Activated CD4-positive, alpha-beta memory T cell treated with anti-CD3 and anti-CD28 coated beads, Interleukin-2, amount 10 ng/mL, durations not matched to agents 7 days and 5 days (primary cell): ENCODE results near the gene PPP1R9A. TPM values are rescaled to one million over a fixed set of nuclear protein-coding genes. Genes with fewer than 3 reads are reported as not detected.

Source experiments
- CTCF ChIA-PET: fragments of 350-600 bp; sonication (Branson Sonifier 250); formaldehyde crosslinking; loops from one replicate; lab custom pipeline; 2021; ENCODE audit warnings: antibody characterized with exemption, inconsistent platforms; lab: Charles Lee
- POLR2A ChIA-PET: fragments of 350-600 bp; sonication (Branson Sonifier 250); formaldehyde crosslinking; loops from one replicate; lab custom pipeline; 2021; ENCODE audit warnings: antibody characterized with exemption; lab: Charles Lee
- DNase-seq: peaks from one replicate; pipeline ENCODE4 v3.0.0-alpha.2; 2020
- H3K27ac Mint-ChIP-seq: one replicate; pipeline ENCODE4 v1.8.0; 2021; ENCODE audit warnings: mild to moderate bottlenecking, mixed read lengths
- H3K27me3 Mint-ChIP-seq: one replicate; pipeline ENCODE4 v1.8.0; 2021; ENCODE audit warnings: mixed read lengths
- H3K36me3 Mint-ChIP-seq: one replicate; pipeline ENCODE4 v1.8.0; 2021; ENCODE audit warnings: low read depth, mixed read lengths
- H3K4me1 Mint-ChIP-seq: one replicate; pipeline ENCODE4 v1.8.0; 2021; ENCODE audit warnings: mixed read lengths
- H3K4me3 Mint-ChIP-seq: one replicate; pipeline ENCODE4 v1.8.0; 2021; ENCODE audit warnings: mild to moderate bottlenecking, mixed read lengths
- H3K9me3 Mint-ChIP-seq: one replicate; pipeline ENCODE4 v1.8.0; 2021; ENCODE audit warnings: mixed read lengths
- total RNA-seq, 2 experiments: library from RNA; stranded (reverse); gene quantifications; one replicate each; pipeline ENCODE4 v1.2.3, GENCODE V29; 2021

PPP1R9A gene
- total RNA-seq, 2 experiments from 2014 or later = not detected

- no peak overlapping the region for H3K27ac Mint-ChIP-seq
- H3K36me3 Mint-ChIP-seq = no peaks in the 10 kb centered on the region
- no peaks in the 10 kb centered on the region for H3K9me3 Mint-ChIP-seq
- no peak for DNase-seq
- CTCF ChIA-PET = no interaction called here
- no peak overlapping the region for H3K4me3 Mint-ChIP-seq
- no peaks in the 10 kb centered on the region for H3K27me3 Mint-ChIP-seq
- no peaks in the 10 kb centered on the region for H3K4me1 Mint-ChIP-seq
- POLR2A ChIA-PET = no interaction called here
Measured at GRCh38 chr7:94897541-94897940, 9.9 kb upstream of the PPP1R9A start.

GRCh38 chr7:94898340-94898739, 9.1 kb upstream of the PPP1R9A start:
- POLR2A ChIA-PET = no interaction called here

DNA sequence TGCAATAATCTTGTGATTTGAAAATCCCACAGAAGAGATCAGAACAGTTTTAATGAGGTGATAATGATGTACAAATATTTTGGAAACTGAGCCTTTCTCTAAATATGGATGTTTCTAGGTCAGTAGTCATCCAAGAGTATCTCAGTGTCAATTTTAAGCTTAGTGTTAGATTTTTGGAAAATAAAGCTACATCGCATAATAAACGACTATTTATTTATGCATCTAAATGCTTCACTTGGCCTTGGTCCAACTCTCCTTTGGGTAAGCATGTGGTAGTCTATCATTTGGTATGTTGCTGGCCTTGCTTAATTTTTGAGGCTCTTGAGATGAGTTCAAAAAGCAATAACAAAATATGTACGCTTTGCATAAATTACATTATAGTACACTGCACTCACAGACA, 5.4 kb upstream of the PPP1R9A start:
- ChIA-PET CTCF (no interaction called here), POLR2A (no interaction called here)
- Mint-ChIP-seq H3K27me3 (peaks cover 12% of the 10 kb centered on the region), H3K4me1 (no peaks in the 10 kb centered on the region), H3K36me3 (no peaks in the 10 kb centered on the region), H3K4me3 (no peak overlapping the region), H3K27ac (no peak overlapping the region), H3K9me3 (no peaks in the 10 kb centered on the region)
- no peak for DNase-seq

More at GRCh38 chr7:94898340-94898739, 9.1 kb upstream of the PPP1R9A start:
- H3K36me3 Mint-ChIP-seq = no peaks in the 10 kb centered on the region
- no peaks in the 10 kb centered on the region for H3K27me3 Mint-ChIP-seq
- no peak overlapping the region for H3K4me3 Mint-ChIP-seq
- DNase-seq = no peak
- H3K9me3 Mint-ChIP-seq = no peaks in the 10 kb centered on the region
- H3K4me1 Mint-ChIP-seq = no peaks in the 10 kb centered on the region
- no peak overlapping the region for H3K27ac Mint-ChIP-seq
- CTCF ChIA-PET = no interaction called here

- H3K9me3 Mint-ChIP-seq = no peaks in the 10 kb centered on the region
- H3K36me3 Mint-ChIP-seq = no peaks in the 10 kb centered on the region
- ChIA-PET POLR2A (no interaction called here), CTCF (no interaction called here)
- peaks cover 2% of the 10 kb centered on the region for H3K4me1 Mint-ChIP-seq
- no peak overlapping the region for H3K27ac Mint-ChIP-seq
- H3K4me3 Mint-ChIP-seq = no peak overlapping the region
- H3K27me3 Mint-ChIP-seq = peaks cover 26% of the 10 kb centered on the region
- no peak for DNase-seq
Measured at GRCh38 chr7:94903971-94904370, 3.4 kb upstream of the PPP1R9A start.

- Mint-ChIP-seq H3K36me3 (no peaks in the 10 kb centered on the region), H3K9me3 (no peaks in the 10 kb centered on the region), H3K4me3 (no peak overlapping the region), H3K27ac (no peak overlapping the region), H3K27me3 (peaks cover 36% of the 10 kb centered on the region), H3K4me1 (peaks cover 2% of the 10 kb centered on the region)
- DNase-seq = no peak
- ChIA-PET CTCF (no interaction called here), POLR2A (no interaction called here)
Measured at GRCh38 chr7:94904982-94905381, 2.4 kb upstream of the PPP1R9A start.

DNA sequence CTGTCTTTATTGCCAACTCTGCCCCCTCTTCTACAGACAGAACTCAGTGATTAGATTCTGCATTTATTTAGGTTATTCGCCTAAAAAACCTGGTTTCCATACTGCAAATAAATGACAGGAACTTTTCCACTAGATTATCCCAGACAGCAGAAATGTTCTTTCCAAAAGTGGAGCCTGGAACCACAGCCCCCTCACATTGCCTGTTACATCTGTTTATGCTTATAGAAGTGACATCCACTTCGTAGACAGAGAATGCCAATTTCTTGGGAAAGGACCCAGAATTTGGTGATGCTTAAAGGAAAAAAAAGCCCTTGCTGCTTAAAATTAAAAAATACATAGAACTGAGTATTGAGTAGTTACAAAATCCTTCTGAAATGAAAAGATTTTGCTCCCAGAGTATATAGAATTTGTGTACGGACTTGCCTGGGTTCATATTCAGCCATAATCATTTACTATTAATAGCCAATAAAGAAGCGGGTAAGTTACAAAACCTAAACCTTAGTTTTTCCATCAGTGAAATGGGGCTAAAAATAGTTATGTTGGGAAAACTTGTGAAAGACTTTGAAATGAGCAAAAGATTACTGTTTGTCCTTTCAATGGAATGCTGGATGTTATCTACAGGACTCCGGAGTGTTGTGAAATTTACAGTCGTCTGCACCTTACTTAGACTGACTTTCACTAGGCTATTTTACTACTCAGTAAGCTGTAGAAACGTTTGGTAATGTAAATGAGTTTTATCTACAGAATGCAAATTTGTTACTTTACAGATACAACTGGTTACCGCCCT, 1.1 kb upstream of the PPP1R9A start:
- peaks cover 46% of the 10 kb centered on the region for H3K27me3 Mint-ChIP-seq
- POLR2A ChIA-PET = no interaction called here

DNA sequence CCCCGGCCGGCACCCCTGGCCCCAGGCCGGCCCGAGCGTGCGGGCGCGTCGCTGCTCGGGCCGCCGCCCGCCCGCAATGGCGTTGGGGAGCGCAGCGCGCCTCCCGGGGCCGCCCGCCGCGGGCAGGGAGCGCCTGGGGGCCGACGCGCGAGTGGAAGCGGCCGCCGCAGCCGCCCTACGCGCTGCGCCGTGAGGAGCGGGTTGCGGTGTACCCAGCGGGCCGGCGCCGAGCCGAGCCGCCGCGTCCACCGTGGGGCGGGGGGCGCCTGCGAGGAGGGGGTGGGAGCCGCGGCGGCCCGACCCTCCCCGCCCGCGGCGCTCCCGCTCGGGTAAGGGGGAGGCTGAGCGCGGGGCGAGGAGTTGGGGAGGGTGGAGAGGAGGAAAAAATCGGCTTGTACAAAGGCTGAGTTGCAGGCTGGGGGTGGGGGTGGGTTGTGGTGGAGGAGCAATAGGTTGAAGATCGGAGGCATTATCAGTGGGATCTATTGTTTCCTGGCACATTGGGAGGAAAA, 473 bp downstream of the PPP1R9A start:
- Mint-ChIP-seq H3K36me3 (no peaks in the 10 kb centered on the region), H3K27me3 (peaks cover 49% of the 10 kb centered on the region), H3K9me3 (no peaks in the 10 kb centered on the region), H3K4me3 (no peak overlapping the region), H3K4me1 (peaks cover 2% of the 10 kb centered on the region), H3K27ac (no peak overlapping the region)
- ChIA-PET POLR2A (no interaction called here), CTCF (no interaction called here)
- no peak for DNase-seq

More for the DNA sequence above, 1.1 kb upstream of the PPP1R9A start:
- H3K4me3 Mint-ChIP-seq = no peak overlapping the region
- H3K9me3 Mint-ChIP-seq = no peaks in the 10 kb centered on the region
- no peak overlapping the region for H3K27ac Mint-ChIP-seq
- no peaks in the 10 kb centered on the region for H3K36me3 Mint-ChIP-seq
- CTCF ChIA-PET = no interaction called here
- peaks cover 2% of the 10 kb centered on the region for H3K4me1 Mint-ChIP-seq
- no peak for DNase-seq

DNA sequence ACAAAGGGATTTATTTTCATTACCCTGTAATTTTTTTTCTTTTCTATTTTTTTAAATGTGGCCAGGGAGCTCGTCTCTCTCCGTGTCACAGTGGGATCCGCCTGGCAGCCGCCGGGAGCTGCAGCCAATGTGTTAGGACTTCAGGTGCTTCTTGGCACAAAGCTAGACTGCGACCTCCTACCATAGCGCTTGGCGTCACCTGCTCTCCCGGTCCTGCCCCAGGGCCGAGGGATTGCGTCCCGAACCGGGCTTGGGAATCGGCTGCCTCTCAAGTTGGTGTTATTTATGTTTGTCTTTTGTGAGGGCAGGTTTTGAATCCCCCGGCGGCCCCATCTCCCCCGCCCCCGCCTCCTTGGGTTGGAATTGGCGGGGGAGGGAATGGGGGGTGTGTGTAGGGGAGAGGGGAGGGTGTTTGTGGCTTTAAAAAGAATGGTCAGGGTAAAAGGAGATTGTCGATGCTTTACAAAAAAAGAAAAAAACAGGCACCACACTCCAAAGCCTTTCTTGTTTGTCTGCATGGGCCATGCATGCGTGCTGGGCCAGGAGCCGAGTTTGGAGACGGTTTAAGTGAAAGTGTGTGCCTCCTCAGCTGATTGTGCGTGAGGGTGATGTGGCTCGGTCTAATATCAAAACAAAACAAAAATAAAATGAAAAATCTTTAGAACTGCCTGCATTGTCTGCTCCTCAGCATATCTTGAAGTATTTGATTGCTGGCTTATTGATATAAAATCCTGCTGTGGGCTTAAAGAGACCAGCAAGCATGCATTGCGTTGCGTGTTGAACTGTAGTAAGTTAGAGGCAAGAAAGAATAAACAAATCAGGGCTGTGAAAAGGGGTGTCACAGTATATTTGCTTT, 1.2 kb downstream of the PPP1R9A start:
- H3K36me3 Mint-ChIP-seq = no peaks in the 10 kb centered on the region
- H3K4me1 Mint-ChIP-seq = peaks cover 2% of the 10 kb centered on the region
- no peak overlapping the region for H3K4me3 Mint-ChIP-seq
- no peak for DNase-seq
- ChIA-PET CTCF (no interaction called here), POLR2A (no interaction called here)
- H3K27me3 Mint-ChIP-seq = peaks cover 50% of the 10 kb centered on the region
- H3K9me3 Mint-ChIP-seq = no peaks in the 10 kb centered on the region
- H3K27ac Mint-ChIP-seq = no peak overlapping the region

GRCh38 chr7:94909179-94909466, 1.7 kb downstream of the PPP1R9A start:
- H3K27ac Mint-ChIP-seq = no peak overlapping the region
- no peak for DNase-seq
- H3K4me3 Mint-ChIP-seq = no peak overlapping the region
- H3K27me3 Mint-ChIP-seq = peaks cover 50% of the 10 kb centered on the region
- ChIA-PET POLR2A (no interaction called here), CTCF (no interaction called here)
- H3K36me3 Mint-ChIP-seq = no peaks in the 10 kb centered on the region
- H3K4me1 Mint-ChIP-seq = peaks cover 2% of the 10 kb centered on the region
- H3K9me3 Mint-ChIP-seq = no peaks in the 10 kb centered on the region

GRCh38 chr7:94912085-94912484, 4.7 kb downstream of the PPP1R9A start:
- no peak overlapping the region for H3K4me3 Mint-ChIP-seq
- POLR2A ChIA-PET = no interaction called here
- CTCF ChIA-PET = no interaction called here
- H3K27ac Mint-ChIP-seq = no peak overlapping the region
- H3K9me3 Mint-ChIP-seq = no peaks in the 10 kb centered on the region
- H3K36me3 Mint-ChIP-seq = no peaks in the 10 kb centered on the region
- peaks cover 37% of the 10 kb centered on the region for H3K27me3 Mint-ChIP-seq
- H3K4me1 Mint-ChIP-seq = peaks cover 2% of the 10 kb centered on the region
- no peak for DNase-seq

GRCh38 chr7:94913391-94913790, 6.0 kb downstream of the PPP1R9A start:
- ChIA-PET CTCF (no interaction called here), POLR2A (no interaction called here)

DNA sequence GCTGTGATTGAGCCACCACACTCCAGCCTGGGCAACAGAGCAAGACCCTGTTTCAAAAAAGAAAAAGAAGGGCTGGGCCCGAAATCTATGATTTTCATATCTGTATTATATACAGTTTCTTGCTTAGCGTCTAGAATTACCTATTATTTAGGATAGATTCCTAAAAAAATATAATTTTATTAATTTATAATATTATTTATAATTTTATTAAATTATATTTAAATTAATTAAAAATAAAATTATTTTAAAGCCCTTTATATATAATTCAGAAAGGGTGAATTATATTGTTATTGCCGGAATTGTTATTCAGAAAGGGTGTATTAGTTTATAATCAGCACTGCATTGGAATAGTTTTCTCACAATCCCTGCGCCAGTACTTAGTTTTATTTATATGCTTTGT, 14.5 kb downstream of the PPP1R9A start:
- Mint-ChIP-seq H3K9me3 (no peaks in the 10 kb centered on the region), H3K36me3 (no peaks in the 10 kb centered on the region), H3K27me3 (no peaks in the 10 kb centered on the region), H3K27ac (no peak overlapping the region), H3K4me1 (no peaks in the 10 kb centered on the region), H3K4me3 (no peak overlapping the region)
- CTCF ChIA-PET = no interaction called here
- no peak for DNase-seq
- POLR2A ChIA-PET = no interaction called here

More at GRCh38 chr7:94913391-94913790, 6.0 kb downstream of the PPP1R9A start:
- peaks cover 30% of the 10 kb centered on the region for H3K27me3 Mint-ChIP-seq
- H3K4me3 Mint-ChIP-seq = no peak overlapping the region
- H3K9me3 Mint-ChIP-seq = no peaks in the 10 kb centered on the region
- H3K27ac Mint-ChIP-seq = no peak overlapping the region
- no peak for DNase-seq
- peaks cover 2% of the 10 kb centered on the region for H3K4me1 Mint-ChIP-seq
- H3K36me3 Mint-ChIP-seq = no peaks in the 10 kb centered on the region

DNA sequence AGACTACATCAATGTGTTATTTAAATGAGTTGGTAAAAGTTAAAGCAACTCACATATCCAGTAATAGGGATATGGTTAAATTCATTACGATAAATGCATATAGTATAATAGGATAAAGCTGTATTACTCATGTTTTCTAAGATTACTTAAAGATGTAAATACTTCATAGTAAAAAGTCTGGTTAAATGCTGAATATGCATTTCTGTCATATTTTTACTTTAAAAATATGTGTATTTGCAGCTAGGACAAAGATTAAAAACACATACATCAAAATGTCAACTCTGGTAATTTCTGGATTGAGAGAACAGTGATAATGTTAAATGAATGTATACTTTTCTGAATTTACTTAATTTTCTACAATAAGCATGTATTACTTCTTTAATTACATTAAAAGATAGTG, 15.1 kb downstream of the PPP1R9A start:
- Mint-ChIP-seq H3K4me1 (no peaks in the 10 kb centered on the region), H3K36me3 (no peaks in the 10 kb centered on the region)

More for the DNA sequence above, 15.1 kb downstream of the PPP1R9A start:
- no peak overlapping the region for H3K4me3 Mint-ChIP-seq
- no peaks in the 10 kb centered on the region for H3K9me3 Mint-ChIP-seq
- ChIA-PET CTCF (no interaction called here), POLR2A (no interaction called here)
- H3K27ac Mint-ChIP-seq = no peak overlapping the region
- no peaks in the 10 kb centered on the region for H3K27me3 Mint-ChIP-seq
- DNase-seq = no peak
